SK-N-MC (cell line): Measurements from ENCODE around the gene ACVR2B.
"Not testable (repeated sequence)": the region's sequence is repeated elsewhere in the genome, so short reads cannot be mapped to it uniquely, and the experiment has no call there.

Experiments
- EZH2 ChIP-seq: fragments of 200-600 bp; sonication (generic); IDR thresholded peaks from one replicate; pipeline ENCODE4 v1.6.1; 2017; ENCODE audit warnings: antibody characterized with exemption
- POLR2AphosphoS5 ChIP-seq: IDR thresholded peaks from 2 replicates; pipeline ENCODE4 v1.6.1; 2012; ENCODE audit warnings: mild to moderate bottlenecking, low read depth, low read length, borderline replicate concordance

GRCh38 chr3:38438436-38439069 lies 15.1 kb upstream of the ACVR2B start:
- TF ChIP-seq EZH2, POLR2AphosphoS5: not testable (repeated sequence)
